Fibroblast of lung (primary cell): ENCODE results near the gene CCDC141.

Experiments used
- CTCF ChIP-seq, 2 donors: IDR thresholded peaks in 1 of 2; conservative IDR thresholded peaks in 1 of 2; 1 replicate in 1 of 2; 2 replicates in 1 of 2; pipeline ENCODE4 v1.5.1; 2011 to 2012; ENCODE audit warnings: low read length in 2 of 2, control low read depth in 1 of 2, inconsistent platforms in 1 of 2, low read depth in 1 of 2, mild to moderate bottlenecking in 1 of 2
- EZH2 ChIP-seq: IDR thresholded peaks from 2 replicates; pipeline ENCODE4 v1.5.1; 2012; ENCODE audit warnings: low read length, control low read depth, mild to moderate bottlenecking; ENCODE audit errors: missing control alignments

GRCh38 chr2:179097131-179097530 lies 47.2 kb upstream of the CCDC141 start:
- no peak for TF ChIP-seq CTCF (conservative IDR thresholded peaks at IDR 0.05 in 1 of 2, IDR thresholded peaks at IDR 0.05 in 1 of 2; ENCODE audit: low read depth in 1 of 2, low read length in 2 of 2)
- no peak for TF ChIP-seq EZH2
